Parathyroid adenoma (tissue), 2 donors: ENCODE data around the gene BCKDK.

Source experiments
- H2AFZ ChIP-seq: fragments of 300-600 bp; sonication (generic); one replicate; pipeline ENCODE4 v1.7.0; 2017; ENCODE audit warnings: antibody characterized with exemption, mild to moderate bottlenecking
- H3K27ac ChIP-seq: fragments of 300-600 bp; sonication (generic); one replicate; pipeline ENCODE4 v1.7.0; 2017
- H3K27me3 ChIP-seq: fragments of 300-600 bp; sonication (generic); one replicate; pipeline ENCODE4 v1.7.0; 2017; ENCODE audit warnings: low read length; ENCODE audit not compliant: control insufficient read depth, insufficient read depth
- H3K36me3 ChIP-seq: fragments of 300-600 bp; sonication (generic); one replicate; pipeline ENCODE4 v1.7.0; 2017; ENCODE audit warnings: low read length; ENCODE audit not compliant: control insufficient read depth, insufficient read depth
- H3K4me1 ChIP-seq: fragments of 300-600 bp; sonication (generic); one replicate; pipeline ENCODE4 v1.7.0; 2017; ENCODE audit warnings: control low read depth
- H3K4me2 ChIP-seq: fragments of 300-600 bp; sonication (generic); one replicate; pipeline ENCODE4 v1.7.0; 2017; ENCODE audit warnings: low read length
- H3K4me3 ChIP-seq: fragments of 300-600 bp; sonication (generic); one replicate; pipeline ENCODE4 v1.7.0; 2017; ENCODE audit warnings: low read depth, low read length
- H3K79me2 ChIP-seq: fragments of 300-600 bp; sonication (generic); one replicate; pipeline ENCODE4 v1.7.0; 2017; ENCODE audit warnings: control low read depth
- H3K9ac ChIP-seq: fragments of 300-600 bp; sonication (generic); one replicate; pipeline ENCODE4 v1.7.0; 2017; ENCODE audit warnings: mild to moderate bottlenecking
- H3K9me3 ChIP-seq: fragments of 300-600 bp; sonication (generic); one replicate; pipeline ENCODE4 v1.7.0; 2017; ENCODE audit warnings: low read length; ENCODE audit not compliant: control insufficient read depth
- CTCF ChIP-seq: fragments of 300-600 bp; sonication (generic); IDR thresholded peaks from one replicate; pipeline ENCODE4 v1.7.0; 2017; ENCODE audit warnings: antibody characterized with exemption, mild to moderate bottlenecking
- donor health status: primary hyperparathyroidism.

Gene BCKDK

DNA sequence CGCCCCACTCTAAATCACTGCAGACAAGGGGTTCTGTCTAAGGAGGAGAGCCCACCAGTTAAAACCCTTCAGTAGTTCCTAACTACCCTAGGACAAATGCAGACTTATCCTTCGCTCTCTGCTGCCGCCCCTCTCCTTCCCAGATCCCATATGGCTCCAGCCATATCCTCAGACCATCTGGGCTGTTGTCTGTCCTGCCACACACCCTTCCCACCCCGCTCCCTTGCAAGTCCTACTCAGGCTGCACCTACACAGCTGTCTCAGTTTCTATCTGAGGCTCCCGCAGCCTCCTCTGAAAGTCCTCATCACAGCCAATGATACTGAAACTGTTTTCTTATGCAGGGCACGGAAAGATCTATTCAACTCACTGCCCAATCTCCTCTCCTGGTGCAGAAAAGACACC, 720 bp upstream of the BCKDK start:
- peaks cover 3% of the 10 kb centered on the region for H3K4me1 ChIP-seq
- no peak overlapping the region for H3K4me3 ChIP-seq

DNA sequence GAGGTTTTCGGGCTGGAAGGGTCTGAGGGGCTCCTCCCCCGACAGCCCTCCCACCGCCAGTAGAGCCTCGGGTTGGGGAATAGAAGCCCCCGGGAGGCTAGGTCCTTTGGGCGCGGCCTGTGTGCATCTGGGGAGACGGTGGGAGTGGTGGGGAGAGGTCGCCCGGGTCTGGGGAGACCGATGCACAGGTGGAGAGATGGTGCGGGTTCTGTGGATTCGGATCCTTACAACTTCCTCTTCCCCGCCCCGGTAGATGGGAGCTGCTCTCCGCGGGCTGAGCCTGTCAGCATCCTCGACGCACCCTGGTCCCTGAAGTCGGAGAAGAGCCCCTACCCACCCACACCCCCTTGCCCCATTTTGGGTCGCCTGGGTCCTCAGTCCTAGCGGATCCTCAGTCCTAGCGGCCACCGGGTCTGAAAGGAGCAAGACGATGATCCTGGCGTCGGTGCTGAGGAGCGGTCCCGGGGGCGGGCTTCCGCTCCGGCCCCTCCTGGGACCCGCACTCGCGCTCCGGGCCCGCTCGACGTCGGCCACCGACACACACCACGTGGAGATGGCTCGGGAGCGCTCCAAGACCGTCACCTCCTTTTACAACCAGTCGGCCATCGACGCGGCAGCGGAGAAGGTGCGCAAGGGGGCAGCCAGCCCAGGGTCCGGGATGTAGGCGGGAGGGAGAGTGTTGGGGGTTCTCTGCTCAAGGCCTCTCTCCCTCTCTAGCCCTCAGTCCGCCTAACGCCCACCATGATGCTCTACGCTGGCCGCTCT, 790 bp downstream of the BCKDK start:
- peaks cover 3% of the 10 kb centered on the region for H3K4me1 ChIP-seq

More for the DNA sequence above, 720 bp upstream of the BCKDK start:
- Histone ChIP-seq H3K9ac (no peak overlapping the region), H3K9me3 (no peaks in the 10 kb centered on the region), H2AFZ (no peak overlapping the region), H3K27me3 (no peaks in the 10 kb centered on the region), H3K4me2 (no peak overlapping the region), H3K79me2 (peaks cover 3% of the 10 kb centered on the region), H3K36me3 (no peaks in the 10 kb centered on the region), H3K27ac (no peak overlapping the region)
- TF ChIP-seq CTCF: no peak

DNA sequence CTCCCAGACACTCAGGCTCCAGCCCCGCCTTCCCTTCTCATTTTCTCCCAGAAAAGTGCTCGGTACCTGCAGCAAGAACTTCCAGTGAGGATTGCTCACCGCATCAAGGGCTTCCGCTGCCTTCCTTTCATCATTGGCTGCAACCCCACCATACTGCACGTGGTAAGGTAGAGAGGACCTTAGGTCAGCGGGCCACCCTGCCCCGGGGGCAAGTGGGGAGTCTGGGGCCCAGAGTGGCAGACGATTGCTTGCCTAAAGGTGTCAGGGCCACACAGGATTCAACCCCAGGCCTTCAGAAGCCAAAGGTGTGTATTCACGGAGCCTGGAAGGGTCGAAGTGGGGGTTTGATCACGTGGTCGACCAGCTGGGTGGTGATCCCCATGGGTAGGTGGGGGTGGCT, 1.4 kb downstream of the BCKDK start:
- no peak for TF ChIP-seq CTCF
- Histone ChIP-seq H3K4me2 (no peak overlapping the region), H3K79me2 (peaks cover 3% of the 10 kb centered on the region), H3K27ac (no peak overlapping the region), H3K9ac (no peak overlapping the region), H3K4me3 (no peak overlapping the region), H3K9me3 (no peaks in the 10 kb centered on the region), H2AFZ (no peak overlapping the region), H3K36me3 (no peaks in the 10 kb centered on the region), H3K4me1 (peaks cover 3% of the 10 kb centered on the region), H3K27me3 (no peaks in the 10 kb centered on the region)

More for the DNA sequence above, 790 bp downstream of the BCKDK start:
- Histone ChIP-seq H3K27me3 (no peaks in the 10 kb centered on the region), H3K36me3 (no peaks in the 10 kb centered on the region), H3K4me2 (peak overlapping the region; percentile 74), H3K9ac (no peak overlapping the region), H3K27ac (peak overlapping the region; percentile 53), H3K9me3 (no peaks in the 10 kb centered on the region), H2AFZ (peak overlapping the region; percentile 94), H3K79me2 (peaks cover 3% of the 10 kb centered on the region), H3K4me3 (peak overlapping the region; percentile 85)
- TF ChIP-seq CTCF: no peak

DNA sequence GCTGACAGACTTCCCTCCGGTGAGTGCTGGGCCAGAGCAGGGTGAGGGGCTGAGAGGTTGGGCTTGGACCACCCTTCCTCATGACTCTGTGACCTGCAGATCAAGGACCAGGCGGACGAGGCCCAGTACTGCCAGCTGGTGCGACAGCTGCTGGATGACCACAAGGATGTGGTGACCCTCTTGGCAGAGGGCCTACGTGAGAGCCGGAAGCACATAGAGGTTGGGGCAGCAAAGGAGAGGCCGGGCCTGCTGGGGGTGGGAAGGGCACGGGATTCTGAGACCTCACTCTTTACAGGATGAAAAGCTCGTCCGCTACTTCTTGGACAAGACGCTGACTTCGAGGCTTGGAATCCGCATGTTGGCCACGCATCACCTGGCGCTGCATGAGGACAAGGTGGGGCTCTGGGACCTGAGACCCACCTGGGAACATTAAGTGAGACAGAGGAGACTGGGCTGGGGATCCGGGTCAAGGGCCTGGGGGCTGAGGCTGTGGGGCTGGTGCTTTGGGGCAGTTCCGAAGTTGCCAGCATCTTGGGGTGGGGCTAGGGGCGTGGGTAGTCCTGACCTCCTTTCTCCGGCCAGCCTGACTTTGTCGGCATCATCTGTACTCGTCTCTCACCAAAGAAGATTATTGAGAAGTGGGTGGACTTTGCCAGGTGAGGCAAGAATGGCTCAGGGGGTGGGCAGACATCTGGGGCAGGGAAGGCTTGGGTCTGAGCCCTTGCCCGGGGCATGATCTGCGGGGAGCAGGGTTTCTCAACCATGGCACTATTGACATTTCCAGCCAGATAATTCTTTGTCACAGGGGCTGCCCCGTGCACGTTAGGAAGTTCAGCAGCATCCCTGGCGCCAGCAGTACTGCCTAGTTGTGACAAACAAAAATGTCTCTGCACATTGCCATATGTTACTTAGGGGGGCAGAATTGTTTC, 2.2 kb downstream of the BCKDK start:
- no peaks in the 10 kb centered on the region for H3K9me3 ChIP-seq
- H3K4me2 ChIP-seq: no peak overlapping the region
- no peaks in the 10 kb centered on the region for H3K36me3 ChIP-seq
- TF ChIP-seq CTCF: no peak
- no peak overlapping the region for H3K9ac ChIP-seq
- H3K27me3 ChIP-seq: no peaks in the 10 kb centered on the region
- H3K79me2 ChIP-seq: peaks cover 3% of the 10 kb centered on the region
- peaks cover 3% of the 10 kb centered on the region for H3K4me1 ChIP-seq
- no peak overlapping the region for H3K4me3 ChIP-seq
- no peak overlapping the region for H2AFZ ChIP-seq
- H3K27ac ChIP-seq: no peak overlapping the region
